Measurements from ENCODE around the gene SLC17A1. TPM values are rescaled to one million over a fixed set of nuclear protein-coding genes. Genes with fewer than 3 reads are reported as not detected.

Gene SLC17A1
- polyA plus RNA-seq, 1 donor (not counting 4 experiments of a cell fraction or from before 2014, with no cell fraction given), result not detected

DNA sequence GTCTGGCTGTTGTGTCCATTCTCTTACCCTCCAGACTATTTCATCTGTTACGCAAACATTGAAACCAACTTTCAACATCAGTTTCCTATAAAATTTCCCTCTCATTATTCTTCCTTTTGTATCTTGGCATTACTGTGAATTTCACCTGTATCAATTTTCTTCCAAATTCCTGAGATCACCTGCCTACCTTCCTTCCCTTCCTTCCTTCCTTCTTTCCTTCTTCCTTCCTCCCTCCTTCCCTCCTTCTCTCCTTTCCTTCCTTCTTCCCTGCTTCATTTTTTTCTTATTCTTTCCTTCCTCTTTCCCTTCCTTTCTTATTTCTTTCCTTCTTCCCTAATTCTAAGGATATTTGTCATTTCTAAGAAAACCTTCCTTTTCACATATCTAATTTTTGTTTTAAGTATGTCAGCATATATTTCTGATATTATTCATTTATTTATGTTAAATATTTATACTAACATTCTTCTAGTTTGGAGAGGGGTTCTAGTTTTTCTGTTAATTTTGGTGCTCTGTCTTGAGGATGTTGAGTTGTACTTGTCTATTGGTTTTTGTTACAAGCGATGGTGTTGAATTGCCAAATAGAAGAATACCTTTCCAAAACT lies 47.0 kb upstream of the SLC17A1 start:
- TF ChIP-seq EZH2 (IDR thresholded peaks at IDR 0.05; ENCODE audit: low read length) (no peak), CTCF (optimal IDR thresholded peaks at IDR 0.05 in 1 of 3, IDR thresholded peaks at IDR 0.05 in 1 of 3, conservative IDR thresholded peaks at IDR 0.05 in 1 of 3; ENCODE audit: extremely low read depth in 1 of 3, insufficient read depth in 2 of 3, low read length in 3 of 3) (no peak)
- Histone ChIP-seq H2AFZ (ENCODE audit: control insufficient read depth, low read length) (no peak overlapping the region), H3K9me1 (ENCODE audit: control insufficient read depth, extremely low read depth, insufficient read depth, low read length) (no peaks in the 10 kb centered on the region), H3K9me3 (ENCODE audit: control insufficient read depth, low read depth, low read length) (no peaks in the 10 kb centered on the region), H4K20me1 (ENCODE audit: control insufficient read depth, extremely low read depth, insufficient read depth, low read length) (no peaks in the 10 kb centered on the region), H3K9ac (ENCODE audit: control insufficient read depth, extremely low read depth, insufficient read depth, low read length) (no peak overlapping the region), H3K4me2 (ENCODE audit: control insufficient read depth, extremely low read depth, insufficient read depth, low read depth, low read length) (no peak overlapping the region), H3K36me3 (ENCODE audit: control insufficient read depth in 2 of 2, extremely low read depth in 1 of 2, insufficient read depth in 2 of 2, low read length in 2 of 2) (no peaks in the 10 kb centered on the region), H3K27ac (ENCODE audit: control insufficient read depth, insufficient read depth, low read length) (no peak overlapping the region), H3K27me3 (ENCODE audit: control insufficient read depth, extremely low read depth, insufficient read depth, low read length) (peaks cover 9% of the 10 kb centered on the region), H3K4me1 (ENCODE audit: control insufficient read depth, extremely low read depth, insufficient read depth, low read length) (no peaks in the 10 kb centered on the region), H3K79me2 (ENCODE audit: control insufficient read depth, insufficient read depth, low read length) (no peaks in the 10 kb centered on the region), H3K4me3 (ENCODE audit: control insufficient read depth in 2 of 3, extremely low read depth in 1 of 3, insufficient read depth in 2 of 3, low read depth in 1 of 3, low read length in 3 of 3) (no peak overlapping the region)
- no peak for DNase-seq (ENCODE audit: low read depth, low spot score)
- no peak for FAIRE-seq
- dilution Hi-C loops (cut with MboI; ENCODE audit: extremely low pct_ligation_motif_present, low sequenced_read_pairs), result no loop called here

DNA sequence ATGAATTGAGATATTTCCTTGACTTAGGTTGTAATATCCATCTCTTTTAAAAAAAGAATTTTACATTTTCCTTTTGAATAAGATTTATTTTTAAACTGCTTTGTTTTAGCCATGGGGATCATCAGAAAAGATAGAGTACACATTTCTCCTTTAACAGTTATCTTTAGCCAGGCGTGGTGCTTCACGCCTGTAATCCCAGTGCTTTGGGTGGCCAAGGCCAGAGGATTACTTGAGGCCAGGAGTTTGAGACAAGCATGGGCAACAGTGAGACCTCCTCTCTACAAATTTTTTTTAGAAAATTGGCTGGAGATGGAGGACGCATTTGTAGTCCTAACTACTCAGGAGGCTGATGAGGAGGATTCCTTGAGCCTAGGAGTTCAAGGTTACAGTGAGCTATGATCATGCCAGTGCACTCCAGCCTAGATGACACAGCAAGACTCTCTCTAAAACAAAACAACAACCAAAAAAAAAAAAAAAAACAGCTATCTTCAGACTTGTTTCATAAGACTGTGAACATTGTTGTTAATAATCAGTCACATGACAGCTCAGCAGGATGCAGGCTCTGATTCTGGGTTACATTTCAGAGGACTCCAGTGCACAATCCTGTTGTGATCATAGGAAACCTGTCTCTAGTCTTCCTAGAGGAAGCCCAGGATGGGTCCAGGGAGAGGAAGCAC lies 44.2 kb upstream of the SLC17A1 start:
- TF ChIP-seq CTCF (optimal IDR thresholded peaks at IDR 0.05 in 1 of 3, IDR thresholded peaks at IDR 0.05 in 1 of 3, conservative IDR thresholded peaks at IDR 0.05 in 1 of 3; ENCODE audit: extremely low read depth in 1 of 3, insufficient read depth in 2 of 3, low read length in 3 of 3) (no peak), EZH2 (IDR thresholded peaks at IDR 0.05; ENCODE audit: low read length) (no peak)
- Histone ChIP-seq H3K9ac (ENCODE audit: control insufficient read depth, extremely low read depth, insufficient read depth, low read length) (no peak overlapping the region), H2AFZ (ENCODE audit: control insufficient read depth, low read length) (no peak overlapping the region), H3K36me3 (ENCODE audit: control insufficient read depth in 2 of 2, extremely low read depth in 1 of 2, insufficient read depth in 2 of 2, low read length in 2 of 2) (no peaks in the 10 kb centered on the region), H3K4me1 (ENCODE audit: control insufficient read depth, extremely low read depth, insufficient read depth, low read length) (no peaks in the 10 kb centered on the region), H3K4me3 (ENCODE audit: control insufficient read depth in 2 of 3, extremely low read depth in 1 of 3, insufficient read depth in 2 of 3, low read depth in 1 of 3, low read length in 3 of 3) (no peak overlapping the region), H3K4me2 (ENCODE audit: control insufficient read depth, extremely low read depth, insufficient read depth, low read depth, low read length) (no peak overlapping the region), H3K9me1 (ENCODE audit: control insufficient read depth, extremely low read depth, insufficient read depth, low read length) (no peaks in the 10 kb centered on the region), H3K79me2 (ENCODE audit: control insufficient read depth, insufficient read depth, low read length) (no peaks in the 10 kb centered on the region), H3K27me3 (ENCODE audit: control insufficient read depth, extremely low read depth, insufficient read depth, low read length) (no peaks in the 10 kb centered on the region), H3K9me3 (ENCODE audit: control insufficient read depth, low read depth, low read length) (no peaks in the 10 kb centered on the region), H4K20me1 (ENCODE audit: control insufficient read depth, extremely low read depth, insufficient read depth, low read length) (no peaks in the 10 kb centered on the region), H3K27ac (ENCODE audit: control insufficient read depth, insufficient read depth, low read length) (no peak overlapping the region)
- dilution Hi-C loops (cut with MboI; ENCODE audit: extremely low pct_ligation_motif_present, low sequenced_read_pairs), result no loop called here
- no peak for DNase-seq (ENCODE audit: low read depth, low spot score)
- no peak for FAIRE-seq

All from keratinocyte (primary cell).